SU-DHL-6 (cell line): ENCODE results near the gene LRRC28.

ENCODE experiments used
- EZH2phosphoT487 ChIP-seq: fragments of 200-600 bp; sonication (generic), shearing (Covaris generic); conservative IDR thresholded peaks from 2 replicates; pipeline ENCODE4 v1.6.1; 2018; ENCODE audit warnings: mild to moderate bottlenecking, antibody characterized with exemption, low read length, moderate library complexity, mixed read lengths
- TF ChIP-seq, protein P1 (sequence below): fragments of 200-600 bp; sonication (generic); IDR thresholded peaks from one replicate; pipeline ENCODE4 v1.5.1; 2017; ENCODE audit warnings: antibody characterized with exemption, mild to moderate bottlenecking, low read length, moderate library complexity; ENCODE audit not compliant: insufficient read depth, poor library complexity, severe bottlenecking

DNA sequence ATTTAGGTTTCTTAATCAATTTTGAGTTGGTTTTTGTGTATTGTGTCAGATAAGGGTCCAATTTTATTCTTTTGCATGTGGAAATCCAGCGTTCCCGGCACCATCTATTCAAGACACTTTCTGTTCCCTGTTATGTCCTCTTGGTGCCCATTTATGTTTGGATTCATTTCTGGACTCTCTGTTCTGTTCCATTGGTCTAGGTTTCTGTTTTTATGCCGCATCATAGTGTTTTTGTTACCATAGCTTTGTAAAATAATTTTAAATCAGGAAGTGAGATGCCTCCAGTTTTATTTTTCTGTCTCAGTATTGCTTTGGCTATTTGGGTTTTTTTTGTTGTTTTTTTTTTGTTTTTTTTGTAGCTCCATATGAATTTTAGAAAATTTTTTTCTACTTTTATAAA is 97.1 kb downstream of the LRRC28 start:
- TF ChIP-seq, protein P1, sequence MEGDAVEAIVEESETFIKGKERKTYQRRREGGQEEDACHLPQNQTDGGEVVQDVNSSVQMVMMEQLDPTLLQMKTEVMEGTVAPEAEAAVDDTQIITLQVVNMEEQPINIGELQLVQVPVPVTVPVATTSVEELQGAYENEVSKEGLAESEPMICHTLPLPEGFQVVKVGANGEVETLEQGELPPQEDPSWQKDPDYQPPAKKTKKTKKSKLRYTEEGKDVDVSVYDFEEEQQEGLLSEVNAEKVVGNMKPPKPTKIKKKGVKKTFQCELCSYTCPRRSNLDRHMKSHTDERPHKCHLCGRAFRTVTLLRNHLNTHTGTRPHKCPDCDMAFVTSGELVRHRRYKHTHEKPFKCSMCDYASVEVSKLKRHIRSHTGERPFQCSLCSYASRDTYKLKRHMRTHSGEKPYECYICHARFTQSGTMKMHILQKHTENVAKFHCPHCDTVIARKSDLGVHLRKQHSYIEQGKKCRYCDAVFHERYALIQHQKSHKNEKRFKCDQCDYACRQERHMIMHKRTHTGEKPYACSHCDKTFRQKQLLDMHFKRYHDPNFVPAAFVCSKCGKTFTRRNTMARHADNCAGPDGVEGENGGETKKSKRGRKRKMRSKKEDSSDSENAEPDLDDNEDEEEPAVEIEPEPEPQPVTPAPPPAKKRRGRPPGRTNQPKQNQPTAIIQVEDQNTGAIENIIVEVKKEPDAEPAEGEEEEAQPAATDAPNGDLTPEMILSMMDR = no peak
- TF ChIP-seq EZH2phosphoT487 = no peak
